Tibial artery (tissue), 4 donors: Measurements from ENCODE around the gene RBPJL.

ENCODE experiments used
- DNase-seq, 2 donors: peaks; one replicate each; pipeline ENCODE4 v3.0.0-alpha.2; 2019
- H3K27ac ChIP-seq, 2 donors: fragments of 200-600 bp; sonication (generic) in 1 of 2; 1 replicate in 1 of 2; 2 replicates in 1 of 2; pipeline ENCODE4 v1.5.1; 2018 to 2019; ENCODE audit warnings: mild to moderate bottlenecking in 1 of 2
- H3K27me3 ChIP-seq, 2 donors: fragments of 200-600 bp; sonication (generic) in 1 of 2; one replicate each; pipeline versions ENCODE4 v1.5.1 to v1.6.0; 2016 to 2019
- H3K36me3 ChIP-seq, 3 donors: fragments of 200-600 bp; sonication (generic) in 2 of 3; one replicate each; pipeline ENCODE4 v1.5.1; 2016 to 2019; ENCODE audit warnings: mild to moderate bottlenecking in 2 of 3
- H3K4me1 ChIP-seq, 4 donors: fragments of 200-600 bp; sonication (generic) in 2 of 4; 1 replicate in 3 of 4; 2 replicates in 1 of 4; pipeline ENCODE4 v1.5.1; 2016 to 2019
- H3K4me3 ChIP-seq, 2 donors: fragments of 200-600 bp; sonication (generic) in 1 of 2; 1 replicate in 1 of 2; 2 replicates in 1 of 2; pipeline ENCODE4 v1.5.1; 2018 to 2019; ENCODE audit warnings: mild to moderate bottlenecking in 2 of 2
- H3K9me3 ChIP-seq, 3 donors: fragments of 200-600 bp; sonication (generic) in 1 of 3; one replicate each; pipeline ENCODE4 v1.5.1; 2016 to 2019
- CTCF ChIP-seq, 2 experiments: fragments of 200-600 bp in 1 of 2; fragments of 450-650 bp in 1 of 2; IDR thresholded peaks; one replicate each; pipeline ENCODE4 v1.5.1; 2017 to 2019; ENCODE audit warnings: antibody characterized with exemption in 2 of 2, mild to moderate bottlenecking in 1 of 2, moderate library complexity in 1 of 2
- intact Hi-C: fragments of 100-400 bp; cut with DNase I; formaldehyde crosslinking; loops from one replicate; pipeline ENCODE4 v1.15.0; 2023; ENCODE audit warnings: low total_unique reads

RBPJL gene

GRCh38 chr20:45354423-45355208, 48.0 kb downstream of the RBPJL start:
- Histone ChIP-seq H3K4me3 (no peak overlapping the region), H3K27me3 (no peaks in the 10 kb centered on the region), H3K36me3 (no peaks in the 10 kb centered on the region), H3K27ac (no peak overlapping the region), H3K4me1 (peaks cover 0 to 25% (median 22%) of the 10 kb centered on the region in 4 donors), H3K9me3 (no peaks in the 10 kb centered on the region)
- intact Hi-C loops = no loop called here
- peak in 1 of 2 donors; percentile 20 for DNase-seq
- no peak for TF ChIP-seq CTCF (IDR thresholded peaks at IDR 0.05)

DNA sequence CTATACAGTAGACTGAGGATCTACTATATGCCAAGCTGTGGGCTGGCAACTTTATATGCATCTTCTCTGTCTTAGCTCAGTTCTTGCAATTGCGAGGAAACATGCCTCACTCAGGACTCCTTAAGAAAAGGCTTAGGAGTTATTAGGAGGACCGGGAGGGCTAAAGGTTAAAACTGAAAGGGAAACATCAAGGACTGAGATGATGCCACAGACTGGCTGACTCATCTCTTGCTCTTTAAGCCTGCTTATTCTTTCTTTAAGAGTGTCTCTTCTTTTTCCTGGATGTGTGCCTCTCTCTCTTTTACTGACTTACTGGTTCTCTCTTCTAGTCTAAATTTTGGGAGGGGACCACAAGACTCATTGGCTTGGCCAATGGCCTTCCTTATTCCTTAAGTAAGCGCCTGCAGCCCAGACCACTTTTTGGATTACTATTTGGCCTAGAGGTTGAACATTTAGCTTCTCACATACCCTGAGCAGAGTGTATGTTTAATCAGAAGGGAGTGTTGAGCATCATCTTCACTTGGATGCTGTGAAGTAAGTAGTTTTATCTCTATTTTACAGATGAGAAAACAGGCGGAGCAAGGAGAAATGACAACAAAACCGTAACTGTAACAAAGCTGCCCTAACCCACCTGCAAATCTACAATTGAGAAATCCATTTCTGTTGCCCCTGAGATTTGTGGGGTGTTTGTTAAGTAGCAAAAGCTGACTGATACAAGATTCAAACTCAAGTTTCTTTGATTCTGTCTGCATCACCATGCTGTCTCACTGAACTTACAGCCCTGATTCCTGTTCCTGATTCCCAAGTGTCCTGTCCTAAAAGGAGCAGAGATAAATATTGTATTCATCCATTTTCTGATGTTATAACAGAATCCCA, 48.8 kb downstream of the RBPJL start:
- intact Hi-C loops = no loop called here
- Histone ChIP-seq H3K4me3 (no peak overlapping the region), H3K9me3 (no peaks in the 10 kb centered on the region), H3K27me3 (no peaks in the 10 kb centered on the region), H3K36me3 (no peaks in the 10 kb centered on the region), H3K27ac (peak overlapping the region in 1 of 2 donors; percentile 87), H3K4me1 (peaks cover 0 to 33% (median 30%) of the 10 kb centered on the region in 4 donors)
- no peak for TF ChIP-seq CTCF (IDR thresholded peaks at IDR 0.05)
- DNase-seq = peak in 1 of 2 donors; percentile 2

GRCh38 chr20:45358282-45359068, 51.8 kb downstream of the RBPJL start:
- no peaks in the 10 kb centered on the region for H3K9me3 ChIP-seq
- H3K27ac ChIP-seq = peak overlapping the region; percentile 84 to 87
- H3K4me1 ChIP-seq = peaks cover 0 to 47% (median 32%) of the 10 kb centered on the region in 4 donors
- no peak for TF ChIP-seq CTCF (IDR thresholded peaks at IDR 0.05)
- DNase-seq = peak; percentile 94 to 97
- H3K4me3 ChIP-seq = peak overlapping the region in 1 of 2 donors; percentile 12
- no peaks in the 10 kb centered on the region for H3K36me3 ChIP-seq
- no peaks in the 10 kb centered on the region for H3K27me3 ChIP-seq
- intact Hi-C loops = loop anchor here (2.0 kb wide), 1 partner anchor 22 kb away; no protein-coding TSS in a partner anchor

- peak; percentile 83 to 95 for DNase-seq
- no peaks in the 10 kb centered on the region for H3K27me3 ChIP-seq
- peak overlapping the region; percentile 84 to 87 for H3K27ac ChIP-seq
- H3K4me1 ChIP-seq = peaks cover 0 to 52% (median 35%) of the 10 kb centered on the region in 4 donors
- no peaks in the 10 kb centered on the region for H3K9me3 ChIP-seq
- no peaks in the 10 kb centered on the region for H3K36me3 ChIP-seq
- intact Hi-C loops = loop anchor here (2.0 kb wide), 1 partner anchor 22 kb away; no protein-coding TSS in a partner anchor
- TF ChIP-seq CTCF (IDR thresholded peaks at IDR 0.05) = no peak
- no peak overlapping the region for H3K4me3 ChIP-seq
Observed at GRCh38 chr20:45359069-45359405, 52.4 kb downstream of the RBPJL start.
